ENCODE data around the gene CDH23.
A peak's percentile ranks its signal among the peaks of the same experiment; 100 is the strongest.

Gene CDH23

GRCh38 chr10:71572962-71573361 is 176.2 kb downstream of the CDH23 start:
- no peak for DNase-seq

GRCh38 chr10:71573562-71574518 is 177.1 kb downstream of the CDH23 start:
- DNase-seq, result no peak

DNA sequence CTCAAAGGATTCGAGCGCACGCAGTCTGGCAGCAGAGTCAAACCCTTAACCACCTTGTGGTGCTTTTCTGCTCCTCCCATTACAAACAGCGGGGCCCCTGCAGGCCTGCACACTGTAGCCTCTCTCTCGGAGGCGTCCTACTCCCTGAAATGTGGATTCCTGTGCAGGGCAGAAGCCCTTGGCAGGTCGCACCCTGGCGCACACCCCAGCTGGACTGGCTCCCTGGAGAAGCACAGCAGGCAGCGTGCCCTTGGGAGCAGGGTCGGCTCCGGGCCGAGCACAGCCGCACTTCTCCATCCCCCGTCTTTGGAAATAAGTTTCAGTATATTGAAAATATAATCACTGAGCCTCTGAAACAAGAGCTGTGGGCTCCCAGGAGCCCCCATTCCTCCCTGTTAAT is 178.7 kb downstream of the CDH23 start:
- DNase-seq, result no peak

GRCh38 chr10:71575934-71576801 is 179.4 kb downstream of the CDH23 start:
- peak; percentile 34 to 78 for DNase-seq

DNA sequence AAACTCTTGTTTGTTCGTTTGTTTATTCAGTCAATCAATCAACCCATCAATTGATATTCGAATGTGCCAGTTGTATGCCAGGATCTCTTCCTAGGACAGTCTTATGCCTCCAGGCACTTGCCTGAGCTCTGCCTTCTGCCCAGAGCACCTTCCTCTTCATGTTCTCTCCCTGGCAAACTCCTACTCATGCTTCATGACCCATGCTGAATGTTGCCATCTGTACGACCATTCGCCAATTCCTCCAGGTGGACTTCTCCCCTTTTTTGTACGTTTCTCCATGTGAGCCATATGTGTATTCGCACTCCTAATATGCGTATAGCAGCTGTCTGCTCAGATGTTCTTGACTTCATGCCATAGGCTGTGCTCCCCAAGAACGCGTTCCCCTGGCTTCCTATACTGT is 180.1 kb downstream of the CDH23 start:
- no peak for DNase-seq

GRCh38 chr10:71577345-71577744 is 180.6 kb downstream of the CDH23 start:
- no peak for DNase-seq

DNA sequence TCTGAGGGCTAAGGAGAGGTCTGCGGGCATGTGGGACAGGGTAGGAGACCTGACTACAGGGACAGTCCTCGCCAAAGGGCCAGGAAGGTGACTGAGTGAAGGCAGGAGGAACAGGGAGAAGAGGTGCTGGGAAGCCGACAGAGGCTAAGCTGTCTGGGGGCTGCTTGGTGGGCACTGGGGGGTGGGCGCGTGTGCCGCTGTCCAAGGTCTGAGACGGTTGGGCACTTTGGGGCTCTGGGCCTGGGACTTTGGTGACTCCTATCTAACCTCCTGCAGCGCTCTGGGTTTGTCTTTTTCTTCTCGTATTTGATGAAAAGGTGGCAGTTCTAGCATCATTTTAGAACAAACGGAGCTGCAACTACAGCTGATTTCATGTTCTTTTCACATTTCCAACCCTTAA is 181.3 kb downstream of the CDH23 start:
- DNase-seq, result no peak

DNA sequence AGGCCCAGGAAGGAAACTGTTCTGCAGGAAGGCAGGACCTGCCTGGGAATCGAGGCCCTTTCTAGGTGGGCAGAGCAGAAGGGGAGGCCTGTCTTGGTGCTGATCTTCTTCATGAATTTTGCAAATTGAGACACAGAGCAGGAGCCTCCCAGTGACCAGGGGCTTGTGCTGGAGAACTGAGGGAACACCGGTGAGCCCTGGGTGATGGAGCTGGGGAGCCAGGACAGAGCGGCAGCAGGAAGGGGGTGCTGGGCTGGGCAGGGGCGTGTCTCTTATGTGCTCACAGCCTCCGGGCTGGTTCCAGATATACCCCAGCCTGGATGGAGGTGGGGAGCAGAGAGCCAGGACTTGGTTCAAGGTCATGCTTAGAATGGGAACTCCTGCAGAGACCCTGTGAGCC is 182.9 kb downstream of the CDH23 start:
- DNase-seq, result no peak

- DNase-seq, result no peak
These were observed 183.7 kb downstream of the CDH23 start for GRCh38 chr10:71580415-71580814.

- DNase-seq, result no peak
These were observed 184.2 kb downstream of the CDH23 start for GRCh38 chr10:71580926-71581325.

DNA sequence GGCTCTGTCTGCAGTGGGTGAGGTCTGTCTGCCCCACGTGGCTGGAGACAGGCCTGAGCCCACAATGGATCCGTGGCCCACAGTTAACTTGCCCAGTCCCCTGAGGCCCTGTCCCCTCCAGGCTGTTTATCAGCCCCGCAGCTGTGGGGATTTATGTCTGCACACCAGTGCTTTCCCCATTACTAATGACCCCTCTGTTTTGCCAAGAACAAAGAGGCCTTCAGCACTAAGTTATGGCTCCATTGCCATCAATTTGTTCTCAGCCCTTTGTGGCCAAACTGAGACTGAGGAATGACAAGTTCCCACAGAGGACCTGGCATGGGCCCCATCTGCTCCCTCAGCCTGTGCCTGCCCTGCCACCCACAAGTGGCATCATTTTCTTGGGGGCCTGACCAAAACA is 184.7 kb downstream of the CDH23 start:
- no peak for DNase-seq

GRCh38 chr10:71582019-71582418 is 185.3 kb downstream of the CDH23 start:
- DNase-seq, result no peak

- DNase-seq, result peak; percentile 12 to 14
These were observed 186.1 kb downstream of the CDH23 start for GRCh38 chr10:71582506-71583475.

DNA sequence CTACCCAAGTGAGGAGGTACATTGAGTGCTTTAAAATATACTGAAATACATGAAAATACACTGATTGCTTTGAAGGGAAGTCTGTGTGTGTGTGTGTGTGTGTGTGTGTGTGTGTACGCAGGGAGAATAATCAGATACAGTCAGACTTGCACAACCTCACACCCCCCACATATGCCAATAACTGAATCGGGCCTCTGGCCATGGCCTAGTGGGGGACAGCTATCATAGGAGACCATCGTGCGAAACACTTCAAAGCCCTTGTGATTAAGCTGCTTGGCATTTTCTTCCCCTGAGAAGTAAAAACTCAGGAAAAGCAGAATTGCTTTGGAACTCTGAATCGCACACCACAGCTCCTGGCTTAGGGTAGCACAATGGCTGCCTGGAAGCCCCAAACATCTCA is 187.7 kb downstream of the CDH23 start:
- DNase-seq, result no peak

GRCh38 chr10:71584902-71585563 is 188.3 kb downstream of the CDH23 start:
- no peak for DNase-seq

GRCh38 chr10:71585564-71586290 is 189.0 kb downstream of the CDH23 start:
- DNase-seq, result no peak

DNA sequence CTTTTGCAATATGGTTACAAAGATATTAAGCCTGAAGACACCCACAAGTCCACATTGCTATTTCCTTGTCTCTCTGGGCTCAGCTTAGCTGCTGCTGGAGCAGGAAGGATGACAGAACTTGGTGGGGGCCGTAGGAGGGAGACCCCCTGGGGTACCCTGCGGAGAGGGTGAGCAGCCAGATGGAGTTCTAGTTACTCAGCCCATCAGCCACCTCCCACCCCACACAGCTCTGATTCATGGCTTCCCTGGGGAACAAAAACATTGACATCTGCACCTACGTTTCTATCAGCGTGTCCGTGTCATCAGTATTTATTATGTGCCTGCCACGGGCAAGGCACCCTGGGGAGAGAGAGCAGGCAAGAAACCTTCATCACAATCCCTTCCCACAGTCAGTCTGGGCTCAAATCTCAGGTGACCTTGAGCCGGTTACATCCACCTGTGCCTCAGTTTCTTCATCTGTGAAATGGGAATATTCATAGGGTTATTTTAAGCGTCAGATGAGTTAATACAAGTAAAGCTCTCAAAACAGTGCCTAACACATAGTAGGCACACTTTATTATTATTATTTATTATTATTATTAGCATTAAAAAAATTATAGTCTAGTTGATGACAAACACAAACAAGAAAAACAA is 191.3 kb downstream of the CDH23 start:
- DNase-seq, result no peak

GRCh38 chr10:71588685-71589084 is 192.0 kb downstream of the CDH23 start:
- no peak for DNase-seq

DNA sequence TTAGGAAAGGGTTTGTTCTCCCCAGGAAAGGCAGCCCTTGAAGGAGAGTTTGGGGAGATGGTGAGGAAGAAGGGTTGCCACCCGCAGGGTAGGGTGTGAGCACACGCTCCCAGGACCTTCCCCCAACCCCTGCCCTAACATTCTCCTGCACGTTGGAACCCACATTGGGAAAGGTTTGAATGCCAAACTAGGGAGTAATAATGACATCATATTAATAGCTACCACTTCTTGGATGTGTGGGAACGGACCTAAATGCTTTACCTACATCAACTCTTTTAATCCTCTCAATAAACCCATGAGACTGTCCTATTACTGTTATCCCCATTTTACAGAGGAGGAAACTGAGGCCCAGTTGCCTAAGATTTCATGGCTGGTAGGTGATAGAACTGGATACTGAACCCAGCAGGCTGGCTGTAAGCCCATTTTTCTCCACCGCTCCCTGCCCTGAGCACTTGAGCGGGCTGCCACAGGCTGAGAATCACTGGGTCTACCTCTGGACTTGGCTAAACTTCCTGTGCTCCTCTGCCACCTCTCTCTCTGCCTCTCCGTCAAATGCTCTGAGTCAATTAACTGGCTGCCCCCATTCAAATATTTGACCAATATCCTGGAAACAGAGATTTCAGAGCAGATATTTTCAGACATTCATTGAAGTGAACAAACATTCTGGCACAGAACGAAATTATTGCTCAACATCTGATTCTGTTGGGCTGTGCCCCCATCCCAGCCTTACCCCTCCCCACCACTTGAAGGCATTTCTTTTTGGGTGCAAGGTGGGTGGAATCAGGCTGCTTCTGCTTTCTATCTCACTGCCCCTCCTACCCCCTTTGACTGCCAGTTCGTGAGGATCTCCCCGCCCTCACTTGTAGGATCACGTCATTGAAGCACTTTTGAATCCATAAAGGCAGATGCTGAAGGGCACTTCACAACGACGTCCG is 193.2 kb downstream of the CDH23 start:
- peak in 1 of 2 experiments; percentile 53 for DNase-seq
